OCI-LY7 (cell line): ENCODE measurements around the gene PACS2. TPM values are rescaled to one million over a fixed set of nuclear protein-coding genes. Genes with fewer than 3 reads are reported as not detected.

Experiments
- BruUV-seq: library from RNA; stranded (reverse); fragments of 400-500 nt; replicated peaks from 2 replicates; lab custom pipeline; 2021; lab: Mats Ljungman, UMichigan
- CTCF ChIA-PET: fragments of 300-600 bp; sonication (Branson Sonifier 250); formaldehyde crosslinking; loops from one replicate; lab custom pipeline; 2022; ENCODE audit warnings: antibody characterized with exemption; ENCODE audit not compliant: unreplicated experiment; lab: Charles Lee
- POLR2A ChIA-PET: fragments of 300-600 bp; sonication (Branson Sonifier 250); formaldehyde crosslinking; loops from one replicate; lab custom pipeline; 2022; ENCODE audit warnings: antibody characterized with exemption; lab: Charles Lee
- DNase-seq: peaks from one replicate; pipeline ENCODE4 v3.0.0-alpha.2; 2015; ENCODE audit warnings: low spot score
- H2AFZ ChIP-seq: fragments of 200-600 bp; sonication (generic), shearing (Covaris generic); 2 replicates; pipeline ENCODE4 v1.6.1; 2014; ENCODE audit warnings: mild to moderate bottlenecking, antibody characterized with exemption, low read length, moderate library complexity
- H3K27ac ChIP-seq: fragments of 200-600 bp; sonication (generic); 2 replicates; pipeline ENCODE4 v1.5.1; 2014; ENCODE audit warnings: mixed run types, low read depth, mild to moderate bottlenecking, moderate library complexity, low read length, inconsistent platforms; ENCODE audit not compliant: poor library complexity, severe bottlenecking
- H3K36me3 ChIP-seq: fragments of 200-600 bp; sonication (generic); 2 replicates; pipeline ENCODE4 v1.6.1; 2014; ENCODE audit warnings: mild to moderate bottlenecking, antibody characterized with exemption, low read length, moderate library complexity, mixed read lengths; ENCODE audit not compliant: insufficient read depth
- H3K4me1 ChIP-seq: fragments of 200-600 bp; sonication (generic); 2 replicates; pipeline ENCODE4 v1.5.1; 2014; ENCODE audit warnings: mild to moderate bottlenecking, low read length; ENCODE audit not compliant: insufficient read depth, poor library complexity, severe bottlenecking
- H3K4me2 ChIP-seq: fragments of 200-600 bp; sonication (generic); 2 replicates; pipeline ENCODE4 v1.6.1; 2014; ENCODE audit warnings: mild to moderate bottlenecking, low read length
- H3K4me3 ChIP-seq: fragments of 200-600 bp; sonication (generic); 2 replicates; pipeline ENCODE4 v1.5.1; 2014; ENCODE audit warnings: mild to moderate bottlenecking, low read depth, low read length; ENCODE audit not compliant: poor library complexity, severe bottlenecking
- H3K79me2 ChIP-seq: fragments of 200-600 bp; sonication (generic); 2 replicates; pipeline ENCODE4 v1.6.1; 2016; ENCODE audit warnings: low read depth, mild to moderate bottlenecking, low read length, moderate library complexity, mixed read lengths; ENCODE audit not compliant: insufficient read depth
- H3K9me2 ChIP-seq: fragments of 200-600 bp; sonication (generic); 2 replicates; pipeline ENCODE4 v1.6.1; 2016; ENCODE audit warnings: mild to moderate bottlenecking, low read length, mixed read lengths; ENCODE audit not compliant: insufficient read depth
- H3K9me3 ChIP-seq: fragments of 200-600 bp; sonication (generic); 2 replicates; pipeline ENCODE4 v1.6.1; 2014; ENCODE audit warnings: mild to moderate bottlenecking, mixed run types, low read length, mixed read lengths
- H4K20me1 ChIP-seq: fragments of 200-600 bp; sonication (generic); 2 replicates; pipeline ENCODE4 v1.6.1; 2014; ENCODE audit warnings: mild to moderate bottlenecking, antibody characterized with exemption, low read length, moderate library complexity, mixed read lengths; ENCODE audit not compliant: insufficient read depth
- CTCF ChIP-seq: fragments of 200-600 bp; sonication (generic); conservative IDR thresholded peaks from 2 replicates; pipeline ENCODE4 v1.5.1; 2014; ENCODE audit warnings: mild to moderate bottlenecking, antibody characterized with exemption, low read length, moderate library complexity, mixed read lengths
- EZH2phosphoT487 ChIP-seq: fragments of 200-600 bp; sonication (generic); IDR thresholded peaks from 2 replicates; pipeline ENCODE4 v1.6.1; 2018; ENCODE audit warnings: low read depth, borderline replicate concordance, mild to moderate bottlenecking, mixed run types, antibody characterized with exemption, low read length, moderate library complexity, mixed read lengths
- intact Hi-C: fragments of 100-400 bp; cut with micrococcal nuclease; formaldehyde crosslinking; loops from one replicate; pipeline ENCODE4 v1.10.0; 2022; ENCODE audit not compliant: unreplicated experiment
- total RNA-seq, 2 experiments: library from RNA; depleted of rRNA in 1 of 2; stranded (reverse); fragments of >200 nt in 1 of 2; shearing (Covaris generic) in 1 of 2; gene quantifications; 2 replicates each; pipeline ENCODE4 v1.2.3, GENCODE V29; 2014 to 2022

Gene PACS2
- total RNA-seq, 2 experiments from 2014 or later, result 45.4 to 46.9 TPM

GRCh38 chr14:105426416-105427130, 112.0 kb downstream of the PACS2 start:
- H3K4me3 ChIP-seq, result no peak overlapping the region
- peaks cover 89% of the 10 kb centered on the region for H3K36me3 ChIP-seq
- intact Hi-C loops, result no loop called here
- H3K9me2 ChIP-seq, result no peaks in the 10 kb centered on the region
- H3K9me3 ChIP-seq, result no peaks in the 10 kb centered on the region
- peaks cover 40% of the 10 kb centered on the region for H3K79me2 ChIP-seq
- H2AFZ ChIP-seq, result no peak overlapping the region
- DNase-seq, result no peak
- TF ChIP-seq CTCF (no peak), EZH2phosphoT487 (no peak)
- peaks cover 11% of the 10 kb centered on the region for H3K4me1 ChIP-seq
- H3K27ac ChIP-seq, result no peak overlapping the region
- H4K20me1 ChIP-seq, result peaks cover 9% of the 10 kb centered on the region; the same call in 1 of the 2 replicates
- no TSS peak for BruUV-seq
- H3K4me2 ChIP-seq, result no peak overlapping the region
- ChIA-PET CTCF (no interaction called here), POLR2A (no interaction called here)

- Histone ChIP-seq H3K4me3 (no peak overlapping the region), H3K4me1 (peaks cover 3% of the 10 kb centered on the region), H3K36me3 (peaks cover 86% of the 10 kb centered on the region), H3K79me2 (peaks cover 33% of the 10 kb centered on the region; the same call in 1 of the 2 replicates), H2AFZ (no peak overlapping the region), H3K9me2 (no peaks in the 10 kb centered on the region), H3K4me2 (no peak overlapping the region), H3K9me3 (no peaks in the 10 kb centered on the region), H3K27ac (no peak overlapping the region), H4K20me1 (peaks cover 9% of the 10 kb centered on the region; the same call in 1 of the 2 replicates)
- no peak for DNase-seq
- TF ChIP-seq CTCF (no peak), EZH2phosphoT487 (no peak)
- intact Hi-C loops, result no loop called here
- BruUV-seq, result no TSS peak
- POLR2A ChIA-PET, result no interaction called here
- CTCF ChIA-PET, result no interaction called here
Measured at GRCh38 chr14:105427412-105427811, 112.9 kb downstream of the PACS2 start.

- H3K9me3 ChIP-seq, result no peaks in the 10 kb centered on the region
- ChIA-PET CTCF (no interaction called here), POLR2A (no interaction called here)
- H3K4me2 ChIP-seq, result no peak overlapping the region
- no peak overlapping the region for H2AFZ ChIP-seq
- H3K4me3 ChIP-seq, result no peak overlapping the region
- no peaks in the 10 kb centered on the region for H3K9me2 ChIP-seq
- no TSS peak for BruUV-seq
- no peaks in the 10 kb centered on the region for H3K4me1 ChIP-seq
- peaks cover 87% of the 10 kb centered on the region for H3K36me3 ChIP-seq
- TF ChIP-seq CTCF, result no peak
- TF ChIP-seq EZH2phosphoT487, result no peak
- DNase-seq, result no peak
- intact Hi-C loops, result no loop called here
- peaks cover 9% of the 10 kb centered on the region; the same call in 1 of the 2 replicates for H4K20me1 ChIP-seq
- no peak overlapping the region for H3K27ac ChIP-seq
- H3K79me2 ChIP-seq, result peaks cover 32% of the 10 kb centered on the region; the same call in 1 of the 2 replicates
Measured at GRCh38 chr14:105427936-105428485, 113.5 kb downstream of the PACS2 start.
